Prostate gland (tissue), 2 donors: ENCODE results near the gene CNEP1R1.

Source experiments
- CTCF ChIP-seq, 4 experiments: fragments of 200-600 bp in 2 of 4; fragments of 450-650 bp in 2 of 4; sonication (generic) in 2 of 4; IDR thresholded peaks; 1 replicate in 3 of 4; 2 replicates in 1 of 4; pipeline ENCODE4 v1.5.1; 2016 to 2019; ENCODE audit warnings: antibody characterized with exemption in 4 of 4, mild to moderate bottlenecking in 2 of 4, moderate library complexity in 2 of 4
- POLR2A ChIP-seq: fragments of 450-650 bp; IDR thresholded peaks from one replicate; pipeline ENCODE4 v1.6.1; 2016; ENCODE audit warnings: antibody characterized with exemption, mild to moderate bottlenecking

GRCh38 chr16:50011707-50012106 is 13.3 kb upstream of the CNEP1R1 start:
- TF ChIP-seq CTCF (IDR thresholded peaks at IDR 0.05) = no peak
- TF ChIP-seq POLR2A = no peak
